ENCODE data around the gene ANGPTL7.

- TF ChIP-seq EZH2 (IDR thresholded peaks at IDR 0.05; ENCODE audit: low read length) = no peak
- no peak for TF ChIP-seq CTCF (optimal IDR thresholded peaks at IDR 0.05 in 1 of 3, IDR thresholded peaks at IDR 0.05 in 1 of 3, conservative IDR thresholded peaks at IDR 0.05 in 1 of 3; ENCODE audit: extremely low read depth in 1 of 3, insufficient read depth in 2 of 3, low read length in 3 of 3)
These were observed 13.0 kb upstream of the ANGPTL7 start for GRCh38 chr1:11176081-11176706.
